CD4-positive, alpha-beta T cell treated with Interleukin-6 at 100 ng/mL for 8 hours (primary cell): ENCODE results near the gene PRR9.
A peak's percentile ranks its signal among the peaks of the same experiment; 100 is the strongest.
"Not testable (repeated sequence)": the region's sequence is repeated elsewhere in the genome, so short reads cannot be mapped to it uniquely, and the experiment has no call there.

Experiments
- DNase-seq: peaks from one replicate; pipeline ENCODE4 v3.0.0-alpha.2; 2020; ENCODE audit warnings: mixed read lengths, low spot score

The PRR9 gene

DNA sequence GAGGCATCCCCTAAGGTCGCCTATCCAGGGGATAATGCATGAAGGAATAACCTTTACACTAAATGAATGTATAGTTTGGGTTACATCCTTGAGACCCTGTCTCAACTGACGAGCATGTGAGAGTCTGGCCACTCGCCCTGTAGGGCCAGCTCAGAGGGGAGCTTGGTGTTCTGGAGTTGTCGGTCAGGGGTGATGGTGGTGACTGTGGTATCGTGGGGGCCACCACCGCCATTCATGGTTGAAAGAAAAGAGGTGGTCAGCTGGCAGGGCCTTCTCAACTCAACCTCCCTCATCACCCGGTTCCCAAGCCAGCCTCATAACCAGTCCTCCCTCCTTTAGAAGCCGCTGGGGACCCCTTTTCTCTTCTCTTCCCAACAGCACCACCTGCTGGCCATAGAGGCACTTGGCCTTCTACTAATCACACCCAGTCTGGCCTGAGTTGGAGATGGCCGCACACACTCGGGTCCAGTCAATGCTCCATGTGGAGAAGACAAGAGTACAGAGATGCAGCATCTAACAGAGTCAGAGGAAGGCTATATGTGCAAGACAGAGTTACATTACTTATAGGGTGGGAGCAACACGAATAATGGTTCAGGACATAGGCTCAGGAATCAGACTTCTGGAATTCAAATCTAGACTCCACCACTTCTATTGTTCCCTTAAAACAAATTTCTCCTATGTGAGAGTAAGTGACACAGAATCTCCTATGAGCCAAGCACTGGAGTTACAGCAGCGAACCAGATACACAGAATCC lies 11.9 kb downstream of the PRR9 start:
- DNase-seq: not testable (repeated sequence)

DNA sequence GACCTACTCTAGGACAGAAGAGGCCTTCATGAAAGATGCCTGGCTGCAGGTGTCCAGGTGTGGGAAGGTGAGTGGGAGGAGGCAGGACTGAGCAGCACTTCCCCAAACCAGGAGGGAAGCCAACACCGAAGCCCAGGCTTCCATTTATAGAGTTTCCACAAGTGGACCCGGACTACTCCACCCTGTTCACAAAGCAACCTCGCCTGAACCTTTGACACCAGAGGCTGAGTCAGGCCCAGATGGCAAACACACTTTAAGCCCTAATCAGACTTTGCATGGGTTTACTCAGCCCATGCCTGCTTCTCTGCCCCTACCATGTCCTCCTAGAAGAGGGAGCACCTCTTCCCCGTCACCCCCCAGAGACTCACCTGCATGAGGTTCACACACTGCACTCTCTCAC lies 14.0 kb downstream of the PRR9 start:
- DNase-seq: no peak

DNA sequence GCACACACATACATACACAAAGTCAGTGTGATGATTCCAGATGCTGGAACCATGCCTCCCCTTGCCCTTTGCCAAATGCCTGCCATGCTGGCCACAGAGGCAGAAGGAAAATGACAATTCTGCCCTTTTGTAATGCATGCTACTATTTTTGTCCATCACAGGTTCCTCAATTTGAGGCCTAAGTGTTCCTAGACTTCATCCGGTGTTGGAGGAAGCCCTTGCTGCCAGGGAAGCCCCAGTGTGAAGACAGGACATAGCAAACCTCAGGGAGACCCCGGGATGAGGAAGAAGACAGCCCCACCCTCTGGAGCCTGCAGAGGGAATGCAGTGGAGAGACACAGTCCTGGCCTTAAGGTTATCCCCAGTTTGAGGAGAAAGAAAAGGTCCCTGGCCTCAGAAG lies 14.4 kb downstream of the PRR9 start:
- no peak for DNase-seq

DNA sequence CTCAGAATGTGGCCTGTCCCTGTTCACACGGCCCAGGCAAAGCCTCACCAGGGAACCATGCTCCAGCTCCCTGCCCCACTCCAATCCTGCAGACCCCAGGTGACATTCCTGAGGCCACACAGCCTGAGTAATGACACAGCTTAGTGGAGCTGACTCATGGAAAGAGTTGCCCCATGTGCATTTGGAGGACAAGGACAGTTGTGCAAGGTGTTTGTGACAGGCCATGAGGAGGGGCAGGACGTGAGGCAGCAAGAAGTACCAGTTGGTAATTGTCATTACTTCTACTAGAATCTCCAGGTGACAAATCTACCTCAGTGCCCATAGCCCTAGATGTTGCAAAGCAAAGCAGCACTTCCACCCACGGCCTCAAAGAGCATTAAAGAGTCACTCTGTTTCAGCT lies 15.2 kb downstream of the PRR9 start:
- DNase-seq: no peak

DNA sequence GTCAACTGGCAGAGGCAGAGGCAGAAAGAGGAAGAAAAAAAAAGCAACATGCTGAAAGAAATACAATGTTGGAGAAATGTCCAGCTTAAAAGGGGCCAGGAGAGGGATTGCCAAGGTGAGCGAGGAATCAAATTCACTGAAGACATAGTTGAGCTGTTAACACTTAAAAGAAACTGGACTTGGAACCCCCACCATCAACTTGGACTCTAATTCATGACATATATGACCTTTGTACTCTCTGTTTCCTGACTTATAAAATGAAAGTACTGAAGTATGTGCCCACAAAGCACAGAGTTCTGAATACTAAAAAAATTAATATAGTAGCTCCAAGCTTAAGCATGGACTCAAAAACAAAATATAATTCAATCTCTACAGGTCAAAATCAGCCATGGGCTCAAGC lies 16.1 kb downstream of the PRR9 start:
- no peak for DNase-seq

DNA sequence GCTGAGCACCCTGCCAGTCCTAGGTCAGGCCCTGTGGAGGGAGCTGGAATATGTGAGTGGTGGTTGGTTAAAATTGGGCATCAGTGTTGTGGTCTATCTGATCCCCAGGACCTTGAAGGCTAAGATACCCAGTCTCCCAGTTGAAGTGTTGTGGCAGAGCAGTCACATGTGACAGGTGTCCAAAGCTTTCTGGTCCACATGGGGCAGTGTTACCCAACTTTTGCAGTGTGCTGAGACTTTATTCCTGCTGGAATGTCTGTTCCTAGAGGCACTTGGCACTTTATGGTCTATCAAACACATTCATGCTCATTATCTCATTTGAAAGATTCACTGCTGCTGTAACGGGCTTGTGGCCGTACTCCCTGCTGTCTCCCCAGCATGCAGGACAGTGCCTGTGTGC lies 21.1 kb downstream of the PRR9 start:
- no peak for DNase-seq

DNA sequence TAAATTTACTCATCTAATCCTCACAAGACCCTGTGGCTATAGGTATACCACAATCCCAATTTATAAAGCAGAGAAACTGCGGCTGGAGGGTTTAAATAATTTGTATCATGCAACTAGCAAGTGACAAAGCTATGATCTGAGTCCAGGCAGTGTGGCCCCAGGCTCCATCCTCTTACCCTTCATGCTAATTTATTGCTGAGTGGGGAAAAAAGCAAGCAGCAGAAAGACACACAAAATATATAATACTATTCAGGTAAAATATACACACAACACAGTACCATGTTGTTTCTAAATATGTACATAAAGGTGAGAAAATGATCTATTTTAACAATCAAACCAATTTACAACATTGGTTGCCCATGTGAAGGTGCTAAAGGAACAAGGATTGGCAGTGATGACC lies 24.8 kb downstream of the PRR9 start:
- DNase-seq: no peak

DNA sequence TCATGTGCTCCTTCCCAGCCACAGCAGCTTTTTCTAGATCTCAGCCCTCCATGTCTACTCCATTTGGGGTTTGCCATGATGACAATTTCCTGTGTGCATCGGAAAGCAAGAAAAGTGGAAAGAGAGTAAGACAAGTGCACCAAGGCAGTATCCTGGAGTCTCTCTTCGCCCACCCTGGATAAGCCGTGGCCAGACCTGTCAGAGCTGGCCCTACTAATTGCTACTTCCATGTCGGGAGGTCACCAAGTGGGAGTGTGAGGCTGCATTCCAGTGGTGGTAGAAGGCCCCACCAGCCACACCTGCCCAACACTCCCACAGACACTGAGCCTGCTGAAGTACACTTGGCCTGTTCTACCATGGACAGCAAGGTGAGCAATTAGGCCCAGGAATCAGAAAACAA lies 28.1 kb downstream of the PRR9 start:
- no peak for DNase-seq

DNA sequence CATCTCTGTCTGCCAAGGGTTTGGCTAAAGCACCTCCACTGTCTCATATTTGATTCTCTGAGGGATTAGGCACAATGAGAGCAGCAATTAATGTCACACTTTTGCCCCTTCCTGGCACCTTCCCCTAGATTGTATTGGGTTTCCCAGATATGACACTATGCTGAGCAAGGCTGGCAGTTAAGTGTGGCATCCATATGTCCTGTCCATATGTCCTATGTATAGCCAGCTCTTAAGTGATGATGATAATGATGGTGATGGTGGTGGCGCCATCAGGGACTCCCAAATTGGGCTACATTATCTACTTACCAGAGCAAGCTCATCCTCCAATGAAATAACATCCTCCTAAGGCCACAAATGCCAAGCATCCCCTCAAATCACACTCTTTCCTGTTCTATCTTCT lies 28.6 kb downstream of the PRR9 start:
- no peak for DNase-seq

DNA sequence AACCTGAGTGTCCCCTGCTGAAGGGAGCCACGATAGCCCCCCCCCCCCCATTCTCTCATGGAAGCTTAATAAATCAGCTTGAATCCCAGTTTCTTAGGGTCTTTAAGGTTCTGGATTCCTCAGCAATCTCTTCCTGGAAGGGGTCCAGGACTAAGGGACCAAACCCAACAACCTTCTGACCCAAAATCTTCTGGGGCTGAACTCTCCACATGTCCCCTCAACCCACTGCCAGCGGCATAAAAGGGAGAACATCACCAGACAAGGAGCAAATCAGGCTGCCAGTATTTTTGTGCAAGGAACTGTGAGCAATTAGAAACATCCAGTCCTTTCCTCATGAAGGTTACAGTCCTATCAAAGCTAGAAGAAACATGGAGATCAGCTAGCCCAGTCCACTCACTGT lies 29.4 kb downstream of the PRR9 start:
- no peak for DNase-seq

DNA sequence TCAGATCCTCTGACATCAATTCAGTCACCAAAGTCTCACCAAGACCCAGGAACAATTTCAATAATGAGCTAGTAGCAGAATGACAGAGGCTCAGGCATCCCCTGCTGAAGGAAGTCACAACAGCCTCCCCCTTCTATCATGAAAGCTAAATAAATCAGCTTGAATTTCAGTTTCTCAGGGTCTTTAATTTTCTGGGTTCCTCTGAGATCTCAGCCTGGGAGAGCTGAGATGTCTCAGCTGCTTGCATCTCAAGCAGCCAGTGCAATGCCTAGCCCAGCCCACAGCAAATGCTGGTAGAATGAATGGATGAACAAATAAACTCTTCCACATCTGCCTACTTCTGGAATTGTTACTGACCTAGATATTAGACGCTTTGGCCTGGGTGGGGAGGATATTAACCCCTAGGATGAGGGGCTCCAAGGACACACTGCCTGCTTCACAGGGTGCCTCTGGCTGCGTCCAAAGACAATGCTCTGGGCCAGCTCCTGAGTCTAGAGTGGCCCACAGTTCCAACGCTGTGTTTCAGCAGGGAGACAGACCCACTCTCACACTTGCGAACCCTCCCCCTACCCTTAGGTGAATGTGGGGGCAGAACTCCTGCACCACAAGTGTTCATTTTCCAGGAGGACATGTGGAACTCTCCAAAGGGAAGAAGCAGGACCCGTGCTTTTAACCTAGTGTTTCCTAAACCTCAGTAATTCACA lies 30.9 kb downstream of the PRR9 start:
- no peak for DNase-seq

DNA sequence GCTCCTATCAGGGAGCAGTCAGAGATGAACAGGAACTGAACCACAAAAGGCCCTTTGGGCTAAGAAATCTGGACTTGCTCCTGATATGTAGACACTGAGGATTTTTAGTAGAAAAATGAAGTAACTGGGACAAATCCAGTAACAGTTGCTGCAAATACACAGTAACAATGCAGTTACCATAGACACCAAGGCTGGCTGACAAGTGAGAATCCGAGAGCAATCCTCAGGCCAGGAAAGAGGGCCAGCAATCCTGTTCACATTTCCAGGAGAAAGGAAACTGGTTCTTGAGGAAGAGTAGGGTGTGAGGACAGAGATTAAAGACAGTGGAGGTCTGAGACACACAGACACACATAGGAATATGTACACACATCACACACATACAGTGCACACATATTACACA lies 32.8 kb downstream of the PRR9 start:
- no peak for DNase-seq

DNA sequence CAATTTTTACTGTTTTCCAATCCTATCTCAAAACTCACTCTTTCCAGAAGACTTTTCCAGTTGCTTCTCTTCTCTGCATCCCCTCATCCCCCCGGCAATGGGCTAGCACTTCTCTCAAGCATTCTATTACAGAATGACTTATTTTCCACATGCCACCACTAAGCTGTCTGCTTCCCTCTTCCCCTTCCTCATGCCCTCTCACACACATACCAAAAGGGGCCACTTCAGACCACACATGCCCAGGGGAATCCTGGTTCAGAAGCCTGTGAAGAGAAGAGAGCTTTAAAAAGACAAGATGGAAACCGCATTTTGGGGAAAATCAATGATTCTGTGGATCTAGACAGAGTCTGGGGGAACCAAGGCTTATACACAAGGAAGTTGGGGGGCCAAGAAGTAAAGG lies 33.7 kb downstream of the PRR9 start:
- DNase-seq: no peak

DNA sequence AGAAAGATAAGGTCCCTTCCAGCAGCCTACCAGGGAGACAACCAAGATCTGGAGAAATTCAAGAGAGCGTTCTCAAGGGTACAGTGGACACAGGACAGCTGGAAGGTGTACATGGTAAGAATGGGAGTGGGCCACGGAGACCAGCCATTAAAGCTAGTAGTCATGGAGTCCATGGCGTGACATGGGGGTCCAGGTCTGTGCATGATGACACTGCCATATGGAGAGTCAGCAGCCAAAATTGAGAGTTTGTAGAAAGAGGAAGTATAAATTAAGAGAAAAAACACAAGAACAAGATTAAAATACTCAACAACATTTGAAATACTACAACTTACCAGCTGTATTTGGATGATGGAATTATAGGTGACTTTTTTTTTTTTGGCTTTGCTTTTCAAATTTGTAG lies 34.2 kb downstream of the PRR9 start:
- no peak for DNase-seq

DNA sequence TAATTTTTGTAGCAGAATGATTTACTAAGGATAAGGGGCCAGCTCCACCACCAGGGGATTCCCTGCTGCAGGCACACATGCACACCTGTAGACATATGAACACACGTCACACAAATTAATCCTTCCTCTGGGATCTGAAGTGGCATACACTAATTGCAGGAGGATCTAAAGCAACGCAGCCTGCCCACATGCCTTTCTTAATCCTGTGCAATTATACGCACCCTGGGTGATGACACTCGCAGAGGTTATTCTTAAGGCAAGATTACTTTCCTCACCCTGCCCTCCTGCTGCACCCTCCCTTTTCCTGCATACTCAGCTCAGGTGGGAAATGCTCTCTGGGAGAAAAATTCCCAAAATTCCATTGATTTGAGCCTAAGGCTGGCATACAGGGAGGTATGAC lies 34.6 kb downstream of the PRR9 start:
- DNase-seq: no peak

DNA sequence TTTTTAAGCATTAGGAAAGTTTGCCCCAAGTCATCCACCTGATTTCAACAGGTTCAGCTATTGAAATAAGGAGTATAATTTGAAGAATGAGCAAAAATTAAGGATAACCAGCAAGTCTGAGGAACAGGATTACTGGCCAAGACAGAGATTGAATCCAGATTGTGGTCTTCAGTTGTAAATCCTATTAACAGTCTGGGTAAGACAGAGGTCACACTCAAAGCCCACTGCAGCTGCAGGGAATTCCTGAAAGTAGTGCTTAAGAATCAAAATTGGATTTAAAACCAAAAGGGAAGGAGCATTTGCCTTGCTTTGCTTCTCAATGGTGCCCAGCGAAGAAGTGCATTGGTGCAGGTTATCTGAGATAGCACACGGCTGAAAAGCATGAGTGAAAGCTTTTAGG lies 35.7 kb downstream of the PRR9 start:
- DNase-seq: no peak

DNA sequence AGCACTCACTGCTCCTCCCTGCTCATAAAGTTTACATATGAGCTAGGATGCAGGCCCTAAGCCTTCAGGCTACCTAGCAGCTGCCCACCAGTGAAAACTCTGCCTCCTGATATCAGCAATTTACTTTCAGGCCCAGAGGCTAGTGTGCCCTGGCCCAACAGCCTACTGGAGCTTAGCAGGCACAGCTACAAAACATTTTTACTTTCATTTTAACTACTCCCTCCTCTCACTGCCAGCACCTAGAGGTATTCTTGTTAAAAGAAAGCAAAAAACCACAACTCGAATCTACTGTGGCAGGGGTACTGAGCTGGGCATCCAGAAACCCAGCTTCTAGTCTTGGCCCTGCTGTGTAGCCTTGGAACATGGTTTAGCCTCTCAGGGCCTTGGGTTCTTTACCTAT lies 36.3 kb downstream of the PRR9 start:
- DNase-seq: no peak

DNA sequence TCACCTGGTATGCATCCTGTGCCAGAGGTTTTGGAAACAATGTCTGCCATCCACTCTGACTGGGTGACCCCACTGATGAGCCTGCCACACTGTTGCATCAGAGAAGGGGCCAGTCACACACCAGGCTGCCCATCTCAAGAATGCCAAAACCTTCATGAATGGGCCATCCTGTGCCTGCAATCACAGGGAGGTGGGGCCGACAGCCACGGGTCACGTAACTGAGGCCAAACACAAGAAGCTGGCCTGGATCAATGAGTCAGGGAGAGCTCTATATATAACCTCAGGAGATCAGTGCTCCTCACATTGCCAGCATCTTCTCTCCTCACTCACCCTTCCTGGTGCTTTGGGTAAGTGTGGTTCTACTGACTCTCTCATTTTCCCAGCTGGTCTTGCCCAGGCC lies 42.0 kb downstream of the PRR9 start, which contains the start of gene LORICRIN:
Gene LORICRIN, plus strand, starts transcription at position 301 of the 400 bp plus-strand sequence. CDS start 1,263 bp downstream, outside the sequence.
- no peak for DNase-seq

DNA sequence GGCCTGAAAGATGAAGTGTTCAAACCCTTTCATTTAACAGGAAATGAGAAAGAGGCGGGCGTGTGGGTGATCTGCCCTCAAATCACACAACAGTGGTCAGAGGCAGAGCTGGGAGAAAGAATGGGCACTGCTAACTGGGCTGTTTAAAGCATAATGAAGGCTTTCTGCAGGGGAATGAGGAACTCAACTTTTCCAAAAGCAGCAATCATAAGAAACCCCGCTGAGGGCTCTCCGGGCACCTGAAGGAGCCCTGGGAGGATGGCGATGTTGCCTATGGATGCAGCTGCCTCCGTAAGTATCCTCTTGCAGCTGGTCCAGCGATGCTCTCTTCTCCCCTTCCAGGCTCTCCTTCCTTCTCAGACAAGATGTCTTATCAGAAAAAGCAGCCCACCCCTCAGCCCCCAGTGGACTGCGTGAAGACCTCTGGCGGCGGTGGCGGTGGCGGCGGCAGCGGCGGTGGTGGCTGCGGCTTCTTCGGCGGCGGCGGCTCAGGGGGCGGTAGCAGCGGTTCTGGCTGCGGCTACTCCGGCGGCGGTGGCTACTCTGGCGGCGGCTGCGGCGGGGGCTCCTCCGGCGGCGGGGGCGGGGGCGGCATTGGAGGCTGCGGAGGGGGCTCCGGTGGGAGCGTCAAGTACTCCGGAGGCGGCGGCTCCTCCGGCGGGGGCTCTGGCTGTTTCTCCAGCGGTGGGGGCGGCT lies 43.3 kb downstream of the PRR9 start:
- DNase-seq: peak; percentile 8

DNA sequence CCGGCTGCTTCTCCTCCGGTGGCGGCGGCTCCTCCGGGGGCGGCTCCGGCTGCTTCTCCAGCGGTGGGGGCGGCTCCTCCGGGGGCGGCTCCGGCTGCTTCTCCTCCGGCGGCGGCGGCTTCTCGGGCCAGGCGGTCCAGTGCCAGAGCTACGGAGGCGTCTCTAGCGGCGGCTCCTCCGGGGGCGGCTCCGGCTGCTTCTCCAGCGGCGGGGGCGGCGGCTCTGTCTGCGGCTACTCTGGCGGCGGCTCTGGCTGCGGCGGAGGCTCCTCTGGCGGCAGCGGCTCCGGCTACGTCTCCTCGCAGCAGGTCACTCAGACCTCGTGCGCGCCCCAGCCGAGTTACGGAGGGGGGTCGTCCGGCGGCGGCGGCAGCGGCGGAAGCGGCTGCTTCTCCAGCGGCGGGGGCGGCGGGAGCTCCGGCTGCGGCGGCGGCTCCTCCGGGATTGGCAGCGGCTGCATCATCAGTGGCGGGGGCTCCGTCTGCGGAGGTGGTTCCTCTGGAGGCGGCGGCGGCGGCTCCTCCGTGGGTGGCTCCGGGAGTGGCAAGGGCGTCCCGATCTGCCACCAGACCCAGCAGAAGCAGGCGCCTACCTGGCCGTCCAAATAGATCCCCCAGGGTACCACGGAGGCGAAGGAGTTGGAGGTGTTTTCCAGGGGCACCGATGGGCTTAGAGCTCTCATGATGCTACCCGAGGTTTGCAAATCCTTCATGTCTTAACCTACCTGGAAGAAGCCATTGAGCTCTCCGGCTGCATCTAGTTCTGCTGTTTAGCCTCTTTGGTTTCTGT lies 44.1 kb downstream of the PRR9 start:
- DNase-seq: peak; percentile 35

DNA sequence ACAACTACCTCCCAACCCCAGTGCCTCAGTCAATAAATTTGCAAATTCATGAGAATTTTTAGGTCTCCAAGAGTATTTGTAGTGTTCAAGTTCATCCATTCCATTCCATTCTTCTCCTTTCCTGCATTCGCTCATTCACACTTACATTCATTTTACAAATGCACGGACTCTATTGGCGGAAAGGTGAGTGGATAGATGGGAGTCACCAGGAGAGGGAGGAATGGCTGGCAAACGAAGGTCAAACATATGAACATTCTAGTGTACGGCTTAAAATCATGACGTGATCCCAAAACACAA lies 44.6 kb downstream of the PRR9 start:
- no peak for DNase-seq

DNA sequence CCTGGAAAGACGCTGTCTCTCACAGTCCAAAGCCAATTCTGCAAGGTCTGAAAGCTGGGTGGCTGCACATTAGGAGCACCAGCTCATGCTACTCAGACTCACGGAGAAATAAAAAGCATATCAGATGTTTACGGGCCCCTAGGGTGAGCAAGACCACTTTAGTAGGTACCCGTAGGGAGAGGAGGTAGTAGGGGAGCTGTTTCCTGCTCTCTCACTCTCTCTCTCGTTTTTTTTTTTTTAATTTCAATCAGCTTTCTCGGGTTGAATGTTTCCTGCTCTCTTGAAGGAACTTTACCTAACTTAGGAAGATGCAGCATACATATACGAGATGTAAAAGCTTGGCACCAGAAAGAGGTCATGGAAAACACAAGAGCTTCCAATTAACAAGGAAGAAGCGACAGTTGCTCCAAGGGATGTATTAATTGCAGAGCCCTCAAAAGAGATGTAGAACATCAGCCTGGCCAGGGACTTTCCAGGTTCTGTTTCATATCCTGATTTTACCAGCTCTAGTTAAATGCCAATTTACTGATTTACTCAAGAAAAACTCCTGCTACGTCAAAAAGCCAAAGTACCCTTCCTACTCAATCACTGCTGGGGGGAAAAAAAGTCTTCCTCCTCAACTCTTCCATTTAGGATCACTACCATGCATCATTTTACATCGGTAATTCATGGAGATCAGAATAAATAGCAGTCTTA lies 45.2 kb downstream of the PRR9 start:
- no peak for DNase-seq
